ENCODE data around the gene PAK1.

PAK1 gene

GRCh38 chr11:77431813-77432212 lies 42.1 kb downstream of the PAK1 start:
- no peak for DNase-seq

GRCh38 chr11:77428598-77428997 lies 45.3 kb downstream of the PAK1 start:
- DNase-seq = no peak

GRCh38 chr11:77425346-77425745 lies 48.5 kb downstream of the PAK1 start:
- DNase-seq = no peak

GRCh38 chr11:77424644-77425043 lies 49.2 kb downstream of the PAK1 start:
- DNase-seq = no peak

- no peak for DNase-seq
These were observed 50.3 kb downstream of the PAK1 start for GRCh38 chr11:77423624-77424023.

- DNase-seq = no peak
These were observed 51.2 kb downstream of the PAK1 start for GRCh38 chr11:77422687-77423086.

- no peak for DNase-seq
These were observed 52.7 kb downstream of the PAK1 start for GRCh38 chr11:77421041-77421723.

GRCh38 chr11:77418971-77419597 lies 54.8 kb downstream of the PAK1 start:
- no peak for DNase-seq

- DNase-seq = no peak
These were observed 55.5 kb downstream of the PAK1 start for GRCh38 chr11:77418155-77418970.

GRCh38 chr11:77416357-77416756 lies 57.5 kb downstream of the PAK1 start:
- no peak for DNase-seq

GRCh38 chr11:77413850-77414460 lies 59.9 kb downstream of the PAK1 start:
- no peak for DNase-seq

GRCh38 chr11:77412814-77413213 lies 61.1 kb downstream of the PAK1 start:
- DNase-seq = no peak

- DNase-seq = no peak
These were observed 62.0 kb downstream of the PAK1 start for GRCh38 chr11:77411717-77412441.

- no peak for DNase-seq
These were observed 62.7 kb downstream of the PAK1 start for GRCh38 chr11:77411137-77411707.

- DNase-seq = no peak
These were observed 63.6 kb downstream of the PAK1 start for GRCh38 chr11:77410076-77410827.

- DNase-seq = no peak
These were observed 64.8 kb downstream of the PAK1 start for GRCh38 chr11:77409046-77409445.

GRCh38 chr11:77407613-77408012 lies 66.3 kb downstream of the PAK1 start:
- DNase-seq = no peak

- no peak for DNase-seq
These were observed 67.5 kb downstream of the PAK1 start for GRCh38 chr11:77406396-77406795.

- no peak for DNase-seq
These were observed 70.7 kb downstream of the PAK1 start for GRCh38 chr11:77403211-77403610.

- no peak for DNase-seq
These were observed 71.7 kb downstream of the PAK1 start for GRCh38 chr11:77402218-77402556.

GRCh38 chr11:77401486-77402217 lies 72.2 kb downstream of the PAK1 start:
- DNase-seq = no peak

All from GOT3 (cell line).